Upper lobe of left lung (tissue), 6 donors: ENCODE measurements around the gene PIGN. TPM values are rescaled to one million over a fixed set of nuclear protein-coding genes. Genes with fewer than 3 reads are reported as not detected.

Experiments
- ATAC-seq, 2 donors: fragments of 200-7000 bp; cut with Tn5 transposase; one replicate each; pipeline ENCODE4 v1.9.1; 2022; ENCODE audit warnings: mild to moderate bottlenecking in 2 of 2, moderate library complexity in 2 of 2; ENCODE audit not compliant: low FRiP score in 2 of 2
- DNase-seq, 2 donors: peaks; one replicate each; pipeline ENCODE4 v3.0.0-alpha.2; 2019 to 2020
- H3K27ac ChIP-seq, 4 donors: fragments of 200-600 bp; sonication (generic); one replicate each; pipeline ENCODE4 v1.5.1; 2016 to 2019
- H3K27me3 ChIP-seq, 4 donors: fragments of 200-600 bp; sonication (generic); one replicate each; pipeline ENCODE4 v1.5.1; 2017 to 2019
- H3K36me3 ChIP-seq, 4 donors: fragments of 200-600 bp; sonication (generic); one replicate each; pipeline ENCODE4 v1.5.1; 2016 to 2019
- H3K4me1 ChIP-seq, 4 donors: fragments of 200-600 bp; sonication (generic); one replicate each; pipeline ENCODE4 v1.5.1; 2018 to 2019
- H3K4me3 ChIP-seq, 4 donors: fragments of 200-600 bp; sonication (generic); one replicate each; pipeline ENCODE4 v1.5.1; 2017 to 2019; ENCODE audit warnings: mild to moderate bottlenecking in 2 of 4, moderate library complexity in 1 of 4
- H3K9me3 ChIP-seq, 4 donors: fragments of 200-600 bp; sonication (generic); one replicate each; pipeline ENCODE4 v1.5.1; 2018 to 2019
- EP300 ChIP-seq, 4 donors: sonication (generic); formaldehyde crosslinking; IDR thresholded peaks; one replicate each; pipeline ENCODE4 v1.5.1; 2017; ENCODE audit warnings: antibody characterized with exemption in 4 of 4, control low read depth in 2 of 4
- POLR2A ChIP-seq, 4 donors: fragments of 450-650 bp; IDR thresholded peaks; one replicate each; pipeline ENCODE4 v1.5.1; 2016 to 2017; ENCODE audit warnings: antibody characterized with exemption in 4 of 4, mild to moderate bottlenecking in 2 of 4
- POLR2AphosphoS5 ChIP-seq, 2 donors: sonication (generic); formaldehyde crosslinking; IDR thresholded peaks; one replicate each; pipeline ENCODE4 v1.5.1; 2017; ENCODE audit warnings: antibody characterized with exemption in 2 of 2
- WGBS, 2 donors: methylation state at CpG; one replicate each; pipeline ENCODE4 v1.1.5; 2017 to 2018; 5-methylcytosine and 5-hydroxymethylcytosine counted together
- total RNA-seq, 6 donors: library from RNA; depleted of rRNA in 4 of 6; stranded (reverse); fragments of >200 nt in 4 of 6; gene quantifications; one replicate each; pipeline versions ENCODE4 v1.1.0 to v1.2.1, GENCODE V29; 2016 to 2021
- TF ChIP-seq, protein P1 (sequence below), 6 experiments: fragments of 450-650 bp in 4 of 6; fragments of 200-600 bp in 2 of 6; sonication (generic) in 2 of 6; IDR thresholded peaks; one replicate each; pipeline ENCODE4 v1.5.1; 2016 to 2019; ENCODE audit warnings: antibody characterized with exemption in 6 of 6
- donor health status: DM: no; HTN: no; CAD: no; lungs with moderate emphysema.
- donor health status: DM: no; HTN: yes; CAD: no; lungs with severe emphysema.

PIGN gene
- total RNA-seq, 6 donors from 2014 or later: 16.9 to 36.2 (median 21.7) TPM

DNA sequence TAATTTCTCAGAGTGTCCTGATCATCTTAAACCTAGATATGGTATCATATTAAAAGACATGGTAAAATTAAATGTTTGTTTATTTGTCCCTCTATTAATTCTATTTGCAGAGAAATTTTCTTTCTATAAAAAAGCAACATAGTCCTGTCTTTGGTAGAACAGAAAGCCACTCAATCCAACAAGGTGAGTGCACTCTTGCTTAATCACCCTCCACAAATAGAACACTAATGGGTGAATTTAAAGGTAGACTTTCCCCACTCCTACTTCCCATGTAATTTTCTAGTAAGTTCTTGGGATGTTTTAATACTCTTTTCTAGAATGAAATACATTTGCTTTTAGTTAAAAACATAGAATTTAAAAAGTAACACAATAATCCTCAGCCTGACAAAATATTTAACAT is 97.7 kb downstream of the PIGN start:
- Histone ChIP-seq H3K4me3 (no peak overlapping the region), H3K4me1 (no peaks in the 10 kb centered on the region), H3K27me3 (no peaks in the 10 kb centered on the region), H3K27ac (no peak overlapping the region), H3K9me3 (no peaks in the 10 kb centered on the region), H3K36me3 (peaks cover 0 to 23% (median 0%) of the 10 kb centered on the region in 4 donors)
- no peak for ATAC-seq
- DNase-seq: no peak
- no peak for TF ChIP-seq POLR2AphosphoS5 (IDR thresholded peaks at IDR 0.05)
- TF ChIP-seq POLR2A (IDR thresholded peaks at IDR 0.05): no peak
- TF ChIP-seq, protein P1, sequence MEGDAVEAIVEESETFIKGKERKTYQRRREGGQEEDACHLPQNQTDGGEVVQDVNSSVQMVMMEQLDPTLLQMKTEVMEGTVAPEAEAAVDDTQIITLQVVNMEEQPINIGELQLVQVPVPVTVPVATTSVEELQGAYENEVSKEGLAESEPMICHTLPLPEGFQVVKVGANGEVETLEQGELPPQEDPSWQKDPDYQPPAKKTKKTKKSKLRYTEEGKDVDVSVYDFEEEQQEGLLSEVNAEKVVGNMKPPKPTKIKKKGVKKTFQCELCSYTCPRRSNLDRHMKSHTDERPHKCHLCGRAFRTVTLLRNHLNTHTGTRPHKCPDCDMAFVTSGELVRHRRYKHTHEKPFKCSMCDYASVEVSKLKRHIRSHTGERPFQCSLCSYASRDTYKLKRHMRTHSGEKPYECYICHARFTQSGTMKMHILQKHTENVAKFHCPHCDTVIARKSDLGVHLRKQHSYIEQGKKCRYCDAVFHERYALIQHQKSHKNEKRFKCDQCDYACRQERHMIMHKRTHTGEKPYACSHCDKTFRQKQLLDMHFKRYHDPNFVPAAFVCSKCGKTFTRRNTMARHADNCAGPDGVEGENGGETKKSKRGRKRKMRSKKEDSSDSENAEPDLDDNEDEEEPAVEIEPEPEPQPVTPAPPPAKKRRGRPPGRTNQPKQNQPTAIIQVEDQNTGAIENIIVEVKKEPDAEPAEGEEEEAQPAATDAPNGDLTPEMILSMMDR (IDR thresholded peaks at IDR 0.05): no peak
- TF ChIP-seq EP300 (IDR thresholded peaks at IDR 0.05): no peak

DNA sequence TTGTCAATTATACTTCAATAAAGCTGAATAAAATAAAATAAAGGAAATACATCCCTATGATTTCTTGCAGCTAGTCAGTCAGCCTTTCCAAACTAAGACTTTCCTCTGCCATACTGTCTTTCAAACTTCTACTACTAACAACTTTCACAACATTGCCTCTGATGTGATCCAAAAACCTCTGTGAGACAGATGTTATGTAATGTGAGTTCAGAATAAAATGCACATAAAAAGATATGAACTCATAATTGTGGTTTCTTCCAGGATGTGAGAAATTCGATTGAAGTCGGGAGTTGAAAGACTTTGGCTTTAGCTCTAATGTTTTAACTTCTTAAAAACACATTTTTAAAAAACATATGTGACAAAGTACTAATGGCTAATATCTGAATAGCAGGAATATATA is 98.7 kb downstream of the PIGN start:
- TF ChIP-seq, protein P1 (IDR thresholded peaks at IDR 0.05): no peak
- no peak for TF ChIP-seq POLR2AphosphoS5 (IDR thresholded peaks at IDR 0.05)
- TF ChIP-seq POLR2A (IDR thresholded peaks at IDR 0.05): no peak
- TF ChIP-seq EP300 (IDR thresholded peaks at IDR 0.05): no peak
- WGBS, 2 donors: 60 to 74% methylated on average over 2 of the region's 2 CpGs
- Histone ChIP-seq H3K27me3 (no peaks in the 10 kb centered on the region), H3K9me3 (no peaks in the 10 kb centered on the region), H3K4me3 (no peak overlapping the region), H3K27ac (no peak overlapping the region), H3K36me3 (peaks cover 0 to 23% (median 0%) of the 10 kb centered on the region in 4 donors), H3K4me1 (no peaks in the 10 kb centered on the region)
- ATAC-seq (no peak), DNase-seq (no peak)

DNA sequence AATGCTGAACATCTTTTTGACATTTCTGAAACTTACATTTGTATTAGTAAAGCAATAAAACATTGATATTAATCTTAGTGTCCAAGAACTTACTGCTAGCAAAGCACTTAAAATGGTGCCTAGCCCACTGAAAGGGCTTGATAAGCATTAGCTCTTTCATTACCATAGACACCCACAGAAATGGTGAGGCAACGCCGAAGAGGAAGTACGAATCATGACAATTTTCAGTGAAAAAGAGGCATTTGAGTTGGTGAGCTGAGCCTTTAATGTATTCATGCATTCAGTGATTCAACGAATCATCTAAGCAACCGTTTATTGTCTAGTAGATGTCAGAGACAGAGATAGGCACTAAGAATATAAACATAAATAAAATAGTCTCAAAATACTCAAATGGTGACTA is 101.1 kb downstream of the PIGN start:
- 87 to 88% methylated on average over 5 of the region's 5 CpGs for WGBS, 2 donors
- ATAC-seq (no peak), DNase-seq (no peak)
- Histone ChIP-seq H3K36me3 (peaks cover 0 to 23% (median 0%) of the 10 kb centered on the region in 4 donors), H3K9me3 (no peaks in the 10 kb centered on the region), H3K27me3 (no peaks in the 10 kb centered on the region), H3K27ac (no peak overlapping the region), H3K4me1 (no peaks in the 10 kb centered on the region), H3K4me3 (no peak overlapping the region)
- TF ChIP-seq, protein P1 (IDR thresholded peaks at IDR 0.05): no peak
- TF ChIP-seq EP300 (IDR thresholded peaks at IDR 0.05) (no peak), POLR2AphosphoS5 (IDR thresholded peaks at IDR 0.05) (no peak), POLR2A (IDR thresholded peaks at IDR 0.05) (no peak)

- Histone ChIP-seq H3K27ac (no peak overlapping the region), H3K4me3 (no peak overlapping the region), H3K9me3 (no peaks in the 10 kb centered on the region), H3K27me3 (no peaks in the 10 kb centered on the region), H3K4me1 (no peaks in the 10 kb centered on the region), H3K36me3 (peaks cover 0 to 12% (median 0%) of the 10 kb centered on the region in 4 donors)
- TF ChIP-seq EP300 (IDR thresholded peaks at IDR 0.05) (no peak), POLR2AphosphoS5 (IDR thresholded peaks at IDR 0.05) (no peak), POLR2A (IDR thresholded peaks at IDR 0.05) (no peak)
- TF ChIP-seq, protein P1 (IDR thresholded peaks at IDR 0.05): no peak
- 70 to 74% methylated on average over 1 of the region's 1 CpG for WGBS, 2 donors
- no peak for ATAC-seq
- no peak for DNase-seq
Measured at GRCh38 chr18:62081761-62082294, 105.0 kb downstream of the PIGN start.

DNA sequence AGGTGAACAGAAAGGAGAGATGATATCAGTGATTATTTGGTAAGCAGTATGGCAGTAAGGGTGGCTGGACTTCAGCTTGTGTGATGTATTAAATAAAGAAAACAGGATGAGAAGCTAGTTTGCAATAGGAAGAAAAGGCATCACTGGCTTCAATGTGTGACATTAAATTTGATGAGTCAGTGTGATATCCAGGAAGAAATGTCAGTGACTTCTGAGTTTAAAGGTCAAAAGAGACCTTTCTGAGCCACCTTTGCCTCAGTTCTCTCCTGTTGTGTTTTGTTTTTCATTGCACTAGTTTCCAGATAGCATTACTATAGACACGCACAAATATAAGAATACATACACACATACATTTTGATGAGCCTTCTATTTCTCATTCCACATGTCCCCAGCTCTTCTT is 105.6 kb downstream of the PIGN start:
- Histone ChIP-seq H3K27me3 (no peaks in the 10 kb centered on the region), H3K9me3 (no peaks in the 10 kb centered on the region), H3K36me3 (peaks cover 0 to 10% (median 0%) of the 10 kb centered on the region in 4 donors), H3K4me1 (no peaks in the 10 kb centered on the region), H3K27ac (no peak overlapping the region), H3K4me3 (no peak overlapping the region)
- DNase-seq: no peak
- TF ChIP-seq, protein P1 (IDR thresholded peaks at IDR 0.05): no peak
- TF ChIP-seq POLR2A (IDR thresholded peaks at IDR 0.05) (no peak), POLR2AphosphoS5 (IDR thresholded peaks at IDR 0.05) (no peak), EP300 (IDR thresholded peaks at IDR 0.05) (no peak)
- ATAC-seq: no peak
- WGBS, 2 donors: 94 to 95% methylated on average over 1 of the region's 1 CpG
